Panc1 (cell line): ENCODE measurements around the gene SVIL.

Experiments
- POLR2AphosphoS5 ChIP-seq: IDR thresholded peaks from 2 replicates; pipeline ENCODE4 v1.6.1; 2012; ENCODE audit warnings: mild to moderate bottlenecking, low read depth, low read length, moderate library complexity
- TF ChIP-seq, protein P1 (sequence below): fragments of 450-650 bp; IDR thresholded peaks from 2 replicates; pipeline ENCODE4 v1.5.1; 2017; ENCODE audit warnings: mild to moderate bottlenecking
- TF ChIP-seq, protein P2 (sequence below), 2 experiments: IDR thresholded peaks; 2 replicates each; pipeline ENCODE4 v1.6.1; 2011 to 2012; ENCODE audit warnings: low read depth in 2 of 2, control low read depth in 1 of 2, low read length in 1 of 2, mild to moderate bottlenecking in 1 of 2, moderate library complexity in 1 of 2; ENCODE audit not compliant: insufficient read depth in 1 of 2

DNA sequence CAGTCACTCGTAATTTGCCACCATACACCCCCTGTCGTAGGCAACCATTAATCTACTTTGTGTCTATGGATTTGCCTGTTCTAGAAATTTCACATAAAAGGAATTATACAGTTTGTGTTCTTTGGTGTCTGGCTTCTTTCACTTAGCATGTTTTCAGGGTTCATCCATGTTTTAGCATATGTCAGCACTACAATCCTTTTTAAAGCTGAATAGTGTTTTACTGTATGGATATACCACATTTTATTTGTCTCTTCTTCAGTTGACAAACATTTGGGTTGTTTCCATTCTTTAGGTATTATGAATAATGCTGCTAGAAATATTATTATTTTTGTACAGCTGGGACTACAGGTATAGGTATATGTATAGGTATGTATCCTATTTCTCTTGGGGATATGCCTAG is 17.4 kb upstream of the SVIL start:
- TF ChIP-seq, protein P1, sequence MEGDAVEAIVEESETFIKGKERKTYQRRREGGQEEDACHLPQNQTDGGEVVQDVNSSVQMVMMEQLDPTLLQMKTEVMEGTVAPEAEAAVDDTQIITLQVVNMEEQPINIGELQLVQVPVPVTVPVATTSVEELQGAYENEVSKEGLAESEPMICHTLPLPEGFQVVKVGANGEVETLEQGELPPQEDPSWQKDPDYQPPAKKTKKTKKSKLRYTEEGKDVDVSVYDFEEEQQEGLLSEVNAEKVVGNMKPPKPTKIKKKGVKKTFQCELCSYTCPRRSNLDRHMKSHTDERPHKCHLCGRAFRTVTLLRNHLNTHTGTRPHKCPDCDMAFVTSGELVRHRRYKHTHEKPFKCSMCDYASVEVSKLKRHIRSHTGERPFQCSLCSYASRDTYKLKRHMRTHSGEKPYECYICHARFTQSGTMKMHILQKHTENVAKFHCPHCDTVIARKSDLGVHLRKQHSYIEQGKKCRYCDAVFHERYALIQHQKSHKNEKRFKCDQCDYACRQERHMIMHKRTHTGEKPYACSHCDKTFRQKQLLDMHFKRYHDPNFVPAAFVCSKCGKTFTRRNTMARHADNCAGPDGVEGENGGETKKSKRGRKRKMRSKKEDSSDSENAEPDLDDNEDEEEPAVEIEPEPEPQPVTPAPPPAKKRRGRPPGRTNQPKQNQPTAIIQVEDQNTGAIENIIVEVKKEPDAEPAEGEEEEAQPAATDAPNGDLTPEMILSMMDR, result no peak
- TF ChIP-seq, protein P2, sequence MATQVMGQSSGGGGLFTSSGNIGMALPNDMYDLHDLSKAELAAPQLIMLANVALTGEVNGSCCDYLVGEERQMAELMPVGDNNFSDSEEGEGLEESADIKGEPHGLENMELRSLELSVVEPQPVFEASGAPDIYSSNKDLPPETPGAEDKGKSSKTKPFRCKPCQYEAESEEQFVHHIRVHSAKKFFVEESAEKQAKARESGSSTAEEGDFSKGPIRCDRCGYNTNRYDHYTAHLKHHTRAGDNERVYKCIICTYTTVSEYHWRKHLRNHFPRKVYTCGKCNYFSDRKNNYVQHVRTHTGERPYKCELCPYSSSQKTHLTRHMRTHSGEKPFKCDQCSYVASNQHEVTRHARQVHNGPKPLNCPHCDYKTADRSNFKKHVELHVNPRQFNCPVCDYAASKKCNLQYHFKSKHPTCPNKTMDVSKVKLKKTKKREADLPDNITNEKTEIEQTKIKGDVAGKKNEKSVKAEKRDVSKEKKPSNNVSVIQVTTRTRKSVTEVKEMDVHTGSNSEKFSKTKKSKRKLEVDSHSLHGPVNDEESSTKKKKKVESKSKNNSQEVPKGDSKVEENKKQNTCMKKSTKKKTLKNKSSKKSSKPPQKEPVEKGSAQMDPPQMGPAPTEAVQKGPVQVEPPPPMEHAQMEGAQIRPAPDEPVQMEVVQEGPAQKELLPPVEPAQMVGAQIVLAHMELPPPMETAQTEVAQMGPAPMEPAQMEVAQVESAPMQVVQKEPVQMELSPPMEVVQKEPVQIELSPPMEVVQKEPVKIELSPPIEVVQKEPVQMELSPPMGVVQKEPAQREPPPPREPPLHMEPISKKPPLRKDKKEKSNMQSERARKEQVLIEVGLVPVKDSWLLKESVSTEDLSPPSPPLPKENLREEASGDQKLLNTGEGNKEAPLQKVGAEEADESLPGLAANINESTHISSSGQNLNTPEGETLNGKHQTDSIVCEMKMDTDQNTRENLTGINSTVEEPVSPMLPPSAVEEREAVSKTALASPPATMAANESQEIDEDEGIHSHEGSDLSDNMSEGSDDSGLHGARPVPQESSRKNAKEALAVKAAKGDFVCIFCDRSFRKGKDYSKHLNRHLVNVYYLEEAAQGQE (IDR thresholded peaks at IDR 0.05; ENCODE audit: insufficient read depth in 1 of 2, low read depth in 2 of 2, low read length in 1 of 2), result no peak
- no peak for TF ChIP-seq POLR2AphosphoS5
